Measurements from ENCODE around the gene PCOLCE2.

PCOLCE2 gene

GRCh38 chr3:142888481-142889211, at the start of gene PCOLCE2:
TSS of gene PCOLCE2 (minus strand) at chr3:142889083. CDS start at chr3:142888896, 187 bp downstream.
- in situ Hi-C loops (cut with HindIII; ENCODE audit: low pct_ligation_motif_present, low pct_unique_long_range_greater_than_20kb, low sequenced_read_pairs), result no loop called here
- peak; percentile 49 for DNase-seq

- in situ Hi-C loops (cut with HindIII; ENCODE audit: low pct_ligation_motif_present, low pct_unique_long_range_greater_than_20kb, low sequenced_read_pairs), result no loop called here
- DNase-seq, result no peak
Observed at GRCh38 chr3:142935963-142936362, 47.1 kb upstream of the PCOLCE2 start.

- DNase-seq, result no peak
- in situ Hi-C loops (cut with HindIII; ENCODE audit: low pct_ligation_motif_present, low pct_unique_long_range_greater_than_20kb, low sequenced_read_pairs), result no loop called here
Observed at GRCh38 chr3:142934887-142935269, 46.0 kb upstream of the PCOLCE2 start.

- no peak for DNase-seq
- in situ Hi-C loops (cut with HindIII; ENCODE audit: low pct_ligation_motif_present, low pct_unique_long_range_greater_than_20kb, low sequenced_read_pairs), result no loop called here
Observed at GRCh38 chr3:142934128-142934886, 45.4 kb upstream of the PCOLCE2 start.

GRCh38 chr3:142931222-142931621, 42.3 kb upstream of the PCOLCE2 start:
- in situ Hi-C loops (cut with HindIII; ENCODE audit: low pct_ligation_motif_present, low pct_unique_long_range_greater_than_20kb, low sequenced_read_pairs), result no loop called here
- no peak for DNase-seq

GRCh38 chr3:142930463-142930862, 41.6 kb upstream of the PCOLCE2 start:
- in situ Hi-C loops (cut with HindIII; ENCODE audit: low pct_ligation_motif_present, low pct_unique_long_range_greater_than_20kb, low sequenced_read_pairs), result no loop called here
- DNase-seq, result no peak

GRCh38 chr3:142929890-142930289, 41.0 kb upstream of the PCOLCE2 start:
- in situ Hi-C loops (cut with HindIII; ENCODE audit: low pct_ligation_motif_present, low pct_unique_long_range_greater_than_20kb, low sequenced_read_pairs), result no loop called here
- no peak for DNase-seq

GRCh38 chr3:142929109-142929508, 40.2 kb upstream of the PCOLCE2 start:
- in situ Hi-C loops (cut with HindIII; ENCODE audit: low pct_ligation_motif_present, low pct_unique_long_range_greater_than_20kb, low sequenced_read_pairs), result no loop called here

GRCh38 chr3:142926368-142926944, 37.6 kb upstream of the PCOLCE2 start:
- in situ Hi-C loops (cut with HindIII; ENCODE audit: low pct_ligation_motif_present, low pct_unique_long_range_greater_than_20kb, low sequenced_read_pairs), result no loop called here
- no peak for DNase-seq

More at GRCh38 chr3:142929109-142929508, 40.2 kb upstream of the PCOLCE2 start:
- peak; percentile 72 for DNase-seq

GRCh38 chr3:142925140-142925539, 36.3 kb upstream of the PCOLCE2 start:
- no peak for DNase-seq
- in situ Hi-C loops (cut with HindIII; ENCODE audit: low pct_ligation_motif_present, low pct_unique_long_range_greater_than_20kb, low sequenced_read_pairs), result no loop called here

GRCh38 chr3:142923694-142924093, 34.8 kb upstream of the PCOLCE2 start:
- in situ Hi-C loops (cut with HindIII; ENCODE audit: low pct_ligation_motif_present, low pct_unique_long_range_greater_than_20kb, low sequenced_read_pairs), result no loop called here
- no peak for DNase-seq

GRCh38 chr3:142916605-142917004, 27.7 kb upstream of the PCOLCE2 start:
- in situ Hi-C loops (cut with HindIII; ENCODE audit: low pct_ligation_motif_present, low pct_unique_long_range_greater_than_20kb, low sequenced_read_pairs), result no loop called here
- no peak for DNase-seq

- in situ Hi-C loops (cut with HindIII; ENCODE audit: low pct_ligation_motif_present, low pct_unique_long_range_greater_than_20kb, low sequenced_read_pairs), result no loop called here
- no peak for DNase-seq
Observed at GRCh38 chr3:142915636-142916035, 26.8 kb upstream of the PCOLCE2 start.

- DNase-seq, result no peak
- in situ Hi-C loops (cut with HindIII; ENCODE audit: low pct_ligation_motif_present, low pct_unique_long_range_greater_than_20kb, low sequenced_read_pairs), result no loop called here
Observed at GRCh38 chr3:142914286-142914811, 25.5 kb upstream of the PCOLCE2 start.

- in situ Hi-C loops (cut with HindIII; ENCODE audit: low pct_ligation_motif_present, low pct_unique_long_range_greater_than_20kb, low sequenced_read_pairs), result no loop called here
Observed at GRCh38 chr3:142913432-142913831, 24.5 kb upstream of the PCOLCE2 start.

GRCh38 chr3:142912402-142913172, 23.7 kb upstream of the PCOLCE2 start:
- DNase-seq, result no peak
- in situ Hi-C loops (cut with HindIII; ENCODE audit: low pct_ligation_motif_present, low pct_unique_long_range_greater_than_20kb, low sequenced_read_pairs), result no loop called here

More at GRCh38 chr3:142913432-142913831, 24.5 kb upstream of the PCOLCE2 start:
- DNase-seq, result no peak

GRCh38 chr3:142910280-142910679, 21.4 kb upstream of the PCOLCE2 start:
- in situ Hi-C loops (cut with HindIII; ENCODE audit: low pct_ligation_motif_present, low pct_unique_long_range_greater_than_20kb, low sequenced_read_pairs), result no loop called here
- DNase-seq, result no peak

GRCh38 chr3:142909282-142909681, 20.4 kb upstream of the PCOLCE2 start:
- DNase-seq, result no peak
- in situ Hi-C loops (cut with HindIII; ENCODE audit: low pct_ligation_motif_present, low pct_unique_long_range_greater_than_20kb, low sequenced_read_pairs), result no loop called here

GRCh38 chr3:142907996-142908395, 19.1 kb upstream of the PCOLCE2 start:
- in situ Hi-C loops (cut with HindIII; ENCODE audit: low pct_ligation_motif_present, low pct_unique_long_range_greater_than_20kb, low sequenced_read_pairs), result no loop called here
- no peak for DNase-seq

Measured in ACHN (cell line).